ENCODE measurements around the gene GABRG3.

The GABRG3 gene

GRCh38 chr15:27017168-27017809 lies 46.3 kb downstream of the GABRG3 start:
- ATAC-seq (ENCODE audit: low read depth), result peak; percentile 99
- H3K4me1 ChIP-seq (ENCODE audit: insufficient read depth, poor library complexity, severe bottlenecking), result no peaks in the 10 kb centered on the region
- no peak for DNase-seq (ENCODE audit: low spot score)
- H3K27me3 ChIP-seq (ENCODE audit: insufficient read depth, poor library complexity, severe bottlenecking), result peaks cover 10% of the 10 kb centered on the region
- H3K36me3 ChIP-seq (ENCODE audit: low read depth), result no peaks in the 10 kb centered on the region
- H3K9me3 ChIP-seq (ENCODE audit: severe bottlenecking), result peaks cover 3% of the 10 kb centered on the region
- TF ChIP-seq CTCF (IDR thresholded peaks at IDR 0.05; ENCODE audit: poor library complexity, severe bottlenecking), result peak; percentile 97
- H3K27ac ChIP-seq (ENCODE audit: poor library complexity, severe bottlenecking), result no peak overlapping the region
- no peak overlapping the region for H3K4me3 ChIP-seq (ENCODE audit: severe bottlenecking)

GRCh38 chr15:27019687-27020086 lies 48.7 kb downstream of the GABRG3 start:
- ATAC-seq (ENCODE audit: low read depth) (no peak), DNase-seq (ENCODE audit: low spot score) (no peak)
- H3K4me1 ChIP-seq (ENCODE audit: insufficient read depth, poor library complexity, severe bottlenecking), result no peaks in the 10 kb centered on the region
- H3K27me3 ChIP-seq (ENCODE audit: insufficient read depth, poor library complexity, severe bottlenecking), result peaks cover 32% of the 10 kb centered on the region
- H3K4me3 ChIP-seq (ENCODE audit: severe bottlenecking), result no peak overlapping the region
- TF ChIP-seq CTCF (IDR thresholded peaks at IDR 0.05; ENCODE audit: poor library complexity, severe bottlenecking), result no peak
- H3K36me3 ChIP-seq (ENCODE audit: low read depth), result no peaks in the 10 kb centered on the region
- peaks cover 3% of the 10 kb centered on the region for H3K9me3 ChIP-seq (ENCODE audit: severe bottlenecking)
- no peak overlapping the region for H3K27ac ChIP-seq (ENCODE audit: poor library complexity, severe bottlenecking)

- Histone ChIP-seq H3K36me3 (ENCODE audit: low read depth) (no peaks in the 10 kb centered on the region), H3K27me3 (ENCODE audit: insufficient read depth, poor library complexity, severe bottlenecking) (peaks cover 41% of the 10 kb centered on the region), H3K27ac (ENCODE audit: poor library complexity, severe bottlenecking) (no peak overlapping the region), H3K4me3 (ENCODE audit: severe bottlenecking) (no peak overlapping the region), H3K4me1 (ENCODE audit: insufficient read depth, poor library complexity, severe bottlenecking) (no peaks in the 10 kb centered on the region), H3K9me3 (ENCODE audit: severe bottlenecking) (no peaks in the 10 kb centered on the region)
- TF ChIP-seq CTCF (IDR thresholded peaks at IDR 0.05; ENCODE audit: poor library complexity, severe bottlenecking), result no peak
- no peak for ATAC-seq (ENCODE audit: low read depth)
- DNase-seq (ENCODE audit: low spot score), result no peak
Observed at GRCh38 chr15:27025481-27025966, 54.5 kb downstream of the GABRG3 start.

- no peak for ATAC-seq (ENCODE audit: low read depth)
- Histone ChIP-seq H3K36me3 (ENCODE audit: low read depth) (no peaks in the 10 kb centered on the region), H3K4me1 (ENCODE audit: insufficient read depth, poor library complexity, severe bottlenecking) (no peaks in the 10 kb centered on the region), H3K4me3 (ENCODE audit: severe bottlenecking) (no peak overlapping the region), H3K27me3 (ENCODE audit: insufficient read depth, poor library complexity, severe bottlenecking) (peaks cover 32% of the 10 kb centered on the region), H3K27ac (ENCODE audit: poor library complexity, severe bottlenecking) (no peak overlapping the region), H3K9me3 (ENCODE audit: severe bottlenecking) (no peaks in the 10 kb centered on the region)
- DNase-seq (ENCODE audit: low spot score), result no peak
- no peak for TF ChIP-seq CTCF (IDR thresholded peaks at IDR 0.05; ENCODE audit: poor library complexity, severe bottlenecking)
Observed at GRCh38 chr15:27027229-27027628, 56.2 kb downstream of the GABRG3 start.

- DNase-seq (ENCODE audit: low spot score), result no peak
- Histone ChIP-seq H3K36me3 (ENCODE audit: low read depth) (no peaks in the 10 kb centered on the region), H3K9me3 (ENCODE audit: severe bottlenecking) (no peaks in the 10 kb centered on the region), H3K27ac (ENCODE audit: poor library complexity, severe bottlenecking) (no peak overlapping the region), H3K27me3 (ENCODE audit: insufficient read depth, poor library complexity, severe bottlenecking) (peaks cover 14% of the 10 kb centered on the region), H3K4me3 (ENCODE audit: severe bottlenecking) (no peak overlapping the region), H3K4me1 (ENCODE audit: insufficient read depth, poor library complexity, severe bottlenecking) (no peaks in the 10 kb centered on the region)
- TF ChIP-seq CTCF (IDR thresholded peaks at IDR 0.05; ENCODE audit: poor library complexity, severe bottlenecking), result no peak
- no peak; the same call in 2 of the 3 replicates for ATAC-seq (ENCODE audit: low read depth)
Observed at GRCh38 chr15:27028858-27029477, 58.0 kb downstream of the GABRG3 start.

Measured in RWPE2 (cell line).